ENCODE data around the gene KRIT1.
A peak's percentile ranks its signal among the peaks of the same experiment; 100 is the strongest.
"Not testable (repeated sequence)": the region's sequence is repeated elsewhere in the genome, so short reads cannot be mapped to it uniquely, and the experiment has no call there.

KRIT1 gene

GRCh38 chr7:92184294-92184693 is 61.4 kb downstream of the KRIT1 start:
- H3K9me3 ChIP-seq (ENCODE audit: control insufficient read depth, insufficient read depth, low read length); H3K4me3 ChIP-seq (ENCODE audit: low read depth, low read length); H3K36me3 ChIP-seq (ENCODE audit: control insufficient read depth, insufficient read depth, low read length); H3K9ac ChIP-seq (ENCODE audit: low read depth, low read length); H3K4me1 ChIP-seq (ENCODE audit: control insufficient read depth, insufficient read depth, low read length); H3K27me3 ChIP-seq (ENCODE audit: control insufficient read depth, insufficient read depth, low read length): not testable (repeated sequence)

- Histone ChIP-seq H3K36me3 (ENCODE audit: control insufficient read depth, insufficient read depth, low read length) (no peaks in the 10 kb centered on the region), H3K9me3 (ENCODE audit: control insufficient read depth, insufficient read depth, low read length) (no peaks in the 10 kb centered on the region), H3K9ac (ENCODE audit: low read depth, low read length) (peak within 1 kb of the TSS; percentile 62), H3K27me3 (ENCODE audit: control insufficient read depth, insufficient read depth, low read length) (peaks cover 6% of the 10 kb centered on the region), H3K4me3 (ENCODE audit: low read depth, low read length) (peak within 1 kb of the TSS; percentile 65), H3K4me1 (ENCODE audit: control insufficient read depth, insufficient read depth, low read length) (no peaks in the 10 kb centered on the region)
These were observed 66.5 kb downstream of the KRIT1 start, which contains the start of gene LRRD1 for GRCh38 chr7:92178928-92179924. Gene LRRD1 (minus strand): TSS chr7:92179142. CDS start chr7:92165202, 13,940 bp downstream.

- H3K9ac ChIP-seq (ENCODE audit: low read depth, low read length), result no peak overlapping the region
- H3K27me3 ChIP-seq (ENCODE audit: control insufficient read depth, insufficient read depth, low read length), result peaks cover 6% of the 10 kb centered on the region
- no peaks in the 10 kb centered on the region for H3K9me3 ChIP-seq (ENCODE audit: control insufficient read depth, insufficient read depth, low read length)
- H3K4me3 ChIP-seq (ENCODE audit: low read depth, low read length), result no peak overlapping the region
- H3K36me3 ChIP-seq (ENCODE audit: control insufficient read depth, insufficient read depth, low read length), result no peaks in the 10 kb centered on the region
- no peaks in the 10 kb centered on the region for H3K4me1 ChIP-seq (ENCODE audit: control insufficient read depth, insufficient read depth, low read length)
These were observed 68.4 kb downstream of the KRIT1 start for GRCh38 chr7:92177362-92177761.

GRCh38 chr7:92169529-92169928 is 76.2 kb downstream of the KRIT1 start:
- H3K36me3 ChIP-seq (ENCODE audit: control insufficient read depth, insufficient read depth, low read length); H3K27me3 ChIP-seq (ENCODE audit: control insufficient read depth, insufficient read depth, low read length); H3K9me3 ChIP-seq (ENCODE audit: control insufficient read depth, insufficient read depth, low read length); H3K4me3 ChIP-seq (ENCODE audit: low read depth, low read length); H3K4me1 ChIP-seq (ENCODE audit: control insufficient read depth, insufficient read depth, low read length); H3K9ac ChIP-seq (ENCODE audit: low read depth, low read length): not testable (repeated sequence)

- Histone ChIP-seq H3K4me1 (ENCODE audit: control insufficient read depth, insufficient read depth, low read length) (no peaks in the 10 kb centered on the region), H3K27me3 (ENCODE audit: control insufficient read depth, insufficient read depth, low read length) (no peaks in the 10 kb centered on the region), H3K9ac (ENCODE audit: low read depth, low read length) (no peak overlapping the region), H3K36me3 (ENCODE audit: control insufficient read depth, insufficient read depth, low read length) (no peaks in the 10 kb centered on the region), H3K9me3 (ENCODE audit: control insufficient read depth, insufficient read depth, low read length) (no peaks in the 10 kb centered on the region), H3K4me3 (ENCODE audit: low read depth, low read length) (no peak overlapping the region)
These were observed 84.4 kb downstream of the KRIT1 start for GRCh38 chr7:92161271-92161670.

GRCh38 chr7:92158660-92159575 is 86.8 kb downstream of the KRIT1 start:
- H3K4me3 ChIP-seq (ENCODE audit: low read depth, low read length), result no peak overlapping the region
- H3K27me3 ChIP-seq (ENCODE audit: control insufficient read depth, insufficient read depth, low read length), result no peaks in the 10 kb centered on the region
- H3K9me3 ChIP-seq (ENCODE audit: control insufficient read depth, insufficient read depth, low read length), result no peaks in the 10 kb centered on the region
- no peak overlapping the region for H3K9ac ChIP-seq (ENCODE audit: low read depth, low read length)
- H3K36me3 ChIP-seq (ENCODE audit: control insufficient read depth, insufficient read depth, low read length), result no peaks in the 10 kb centered on the region
- H3K4me1 ChIP-seq (ENCODE audit: control insufficient read depth, insufficient read depth, low read length), result no peaks in the 10 kb centered on the region

- Histone ChIP-seq H3K36me3 (ENCODE audit: control insufficient read depth, insufficient read depth, low read length) (no peaks in the 10 kb centered on the region), H3K9me3 (ENCODE audit: control insufficient read depth, insufficient read depth, low read length) (no peaks in the 10 kb centered on the region), H3K4me3 (ENCODE audit: low read depth, low read length) (no peak overlapping the region), H3K4me1 (ENCODE audit: control insufficient read depth, insufficient read depth, low read length) (no peaks in the 10 kb centered on the region), H3K9ac (ENCODE audit: low read depth, low read length) (no peak overlapping the region), H3K27me3 (ENCODE audit: control insufficient read depth, insufficient read depth, low read length) (no peaks in the 10 kb centered on the region)
These were observed 88.7 kb downstream of the KRIT1 start for GRCh38 chr7:92156990-92157389.

GRCh38 chr7:92155108-92155739 is 90.5 kb downstream of the KRIT1 start:
- Histone ChIP-seq H3K9me3 (ENCODE audit: control insufficient read depth, insufficient read depth, low read length) (no peaks in the 10 kb centered on the region), H3K4me3 (ENCODE audit: low read depth, low read length) (no peak overlapping the region), H3K36me3 (ENCODE audit: control insufficient read depth, insufficient read depth, low read length) (no peaks in the 10 kb centered on the region), H3K27me3 (ENCODE audit: control insufficient read depth, insufficient read depth, low read length) (no peaks in the 10 kb centered on the region), H3K9ac (ENCODE audit: low read depth, low read length) (no peak overlapping the region), H3K4me1 (ENCODE audit: control insufficient read depth, insufficient read depth, low read length) (no peaks in the 10 kb centered on the region)

GRCh38 chr7:92150450-92151017 is 95.2 kb downstream of the KRIT1 start:
- no peaks in the 10 kb centered on the region for H3K36me3 ChIP-seq (ENCODE audit: control insufficient read depth, insufficient read depth, low read length)
- no peak overlapping the region for H3K9ac ChIP-seq (ENCODE audit: low read depth, low read length)
- H3K27me3 ChIP-seq (ENCODE audit: control insufficient read depth, insufficient read depth, low read length), result no peaks in the 10 kb centered on the region
- H3K4me1 ChIP-seq (ENCODE audit: control insufficient read depth, insufficient read depth, low read length), result no peaks in the 10 kb centered on the region
- H3K9me3 ChIP-seq (ENCODE audit: control insufficient read depth, insufficient read depth, low read length), result no peaks in the 10 kb centered on the region
- H3K4me3 ChIP-seq (ENCODE audit: low read depth, low read length), result no peak overlapping the region

GRCh38 chr7:92149736-92150239 is 95.9 kb downstream of the KRIT1 start:
- no peak overlapping the region for H3K9ac ChIP-seq (ENCODE audit: low read depth, low read length)
- no peaks in the 10 kb centered on the region for H3K36me3 ChIP-seq (ENCODE audit: control insufficient read depth, insufficient read depth, low read length)
- H3K9me3 ChIP-seq (ENCODE audit: control insufficient read depth, insufficient read depth, low read length), result no peaks in the 10 kb centered on the region
- H3K4me1 ChIP-seq (ENCODE audit: control insufficient read depth, insufficient read depth, low read length), result no peaks in the 10 kb centered on the region
- H3K4me3 ChIP-seq (ENCODE audit: low read depth, low read length), result no peak overlapping the region
- H3K27me3 ChIP-seq (ENCODE audit: control insufficient read depth, insufficient read depth, low read length), result no peaks in the 10 kb centered on the region

Measured in iPS-15b (cell line).